HCT116 (cell line): ENCODE measurements around the gene TMEM44. TPM values are rescaled to one million over a fixed set of nuclear protein-coding genes. Genes with fewer than 3 reads are reported as not detected.

Experiments
- CEBPB ChIP-seq: IDR thresholded peaks from 2 replicates; pipeline ENCODE4 v1.6.1; 2012; ENCODE audit warnings: low read depth
- ELF1 ChIP-seq: IDR thresholded peaks from 2 replicates; pipeline ENCODE4 v1.6.1; 2012; ENCODE audit warnings: low read depth, borderline replicate concordance
- EZH2 ChIP-seq: fragments of 200-600 bp; sonication (generic); IDR thresholded peaks from 2 replicates; pipeline ENCODE4 v1.6.1; 2017; ENCODE audit warnings: antibody characterized with exemption, mixed run types
- POLR2A ChIP-seq: IDR thresholded peaks from 2 replicates; pipeline ENCODE4 v1.7.0; 2011; ENCODE audit warnings: borderline replicate concordance; ENCODE audit not compliant: insufficient read depth, insufficient read length; ENCODE audit errors: extremely low read depth
- RAD21 ChIP-seq: IDR thresholded peaks from 2 replicates; pipeline ENCODE4 v1.6.1; 2012; ENCODE audit warnings: low read depth, mild to moderate bottlenecking
- total RNA-seq: library from RNA; stranded (reverse); gene quantifications from one replicate; pipeline ENCODE4 v1.2.1, GENCODE V29; 2021; ENCODE audit not compliant: unreplicated experiment
- TF ChIP-seq, protein P1 (sequence below): IDR thresholded peaks from 2 replicates; pipeline ENCODE4 v1.6.1; 2011; ENCODE audit warnings: mild to moderate bottlenecking, low read length, moderate library complexity; ENCODE audit not compliant: insufficient replicate concordance; ENCODE audit errors: extremely low read depth
- TF ChIP-seq, protein P2 (sequence below): IDR thresholded peaks from 2 replicates; pipeline ENCODE4 v1.6.1; 2012; ENCODE audit warnings: low read depth

TMEM44 gene
- total RNA-seq, 1 experiment from 2014 or later = 30.3 TPM

DNA sequence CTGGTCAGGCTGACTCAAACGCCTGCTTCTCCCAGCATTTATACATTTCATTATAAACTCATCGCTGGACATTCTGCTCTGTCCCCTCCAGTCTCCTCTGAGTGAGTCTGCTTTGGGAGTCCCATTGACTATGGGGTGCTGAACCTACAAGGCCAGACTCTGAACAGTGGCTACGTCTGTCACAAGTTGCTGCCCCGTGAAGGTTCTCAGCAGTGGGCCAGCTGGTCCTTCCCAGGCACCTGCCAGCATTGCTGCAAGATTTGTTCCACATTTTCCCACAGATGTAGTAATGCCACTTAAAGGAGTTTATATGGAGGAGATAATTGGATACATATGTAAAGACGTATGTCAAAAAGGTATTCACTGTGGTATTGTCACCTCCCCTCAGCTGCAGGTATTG, 73.7 kb downstream of the TMEM44 start (continued):
- TF ChIP-seq, protein P1, sequence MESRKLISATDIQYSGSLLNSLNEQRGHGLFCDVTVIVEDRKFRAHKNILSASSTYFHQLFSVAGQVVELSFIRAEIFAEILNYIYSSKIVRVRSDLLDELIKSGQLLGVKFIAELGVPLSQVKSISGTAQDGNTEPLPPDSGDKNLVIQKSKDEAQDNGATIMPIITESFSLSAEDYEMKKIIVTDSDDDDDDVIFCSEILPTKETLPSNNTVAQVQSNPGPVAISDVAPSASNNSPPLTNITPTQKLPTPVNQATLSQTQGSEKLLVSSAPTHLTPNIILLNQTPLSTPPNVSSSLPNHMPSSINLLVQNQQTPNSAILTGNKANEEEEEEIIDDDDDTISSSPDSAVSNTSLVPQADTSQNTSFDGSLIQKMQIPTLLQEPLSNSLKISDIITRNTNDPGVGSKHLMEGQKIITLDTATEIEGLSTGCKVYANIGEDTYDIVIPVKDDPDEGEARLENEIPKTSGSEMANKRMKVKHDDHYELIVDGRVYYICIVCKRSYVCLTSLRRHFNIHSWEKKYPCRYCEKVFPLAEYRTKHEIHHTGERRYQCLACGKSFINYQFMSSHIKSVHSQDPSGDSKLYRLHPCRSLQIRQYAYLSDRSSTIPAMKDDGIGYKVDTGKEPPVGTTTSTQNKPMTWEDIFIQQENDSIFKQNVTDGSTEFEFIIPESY = no peak
- no peak for TF ChIP-seq CEBPB
- no peak for TF ChIP-seq ELF1
- TF ChIP-seq, protein P2, sequence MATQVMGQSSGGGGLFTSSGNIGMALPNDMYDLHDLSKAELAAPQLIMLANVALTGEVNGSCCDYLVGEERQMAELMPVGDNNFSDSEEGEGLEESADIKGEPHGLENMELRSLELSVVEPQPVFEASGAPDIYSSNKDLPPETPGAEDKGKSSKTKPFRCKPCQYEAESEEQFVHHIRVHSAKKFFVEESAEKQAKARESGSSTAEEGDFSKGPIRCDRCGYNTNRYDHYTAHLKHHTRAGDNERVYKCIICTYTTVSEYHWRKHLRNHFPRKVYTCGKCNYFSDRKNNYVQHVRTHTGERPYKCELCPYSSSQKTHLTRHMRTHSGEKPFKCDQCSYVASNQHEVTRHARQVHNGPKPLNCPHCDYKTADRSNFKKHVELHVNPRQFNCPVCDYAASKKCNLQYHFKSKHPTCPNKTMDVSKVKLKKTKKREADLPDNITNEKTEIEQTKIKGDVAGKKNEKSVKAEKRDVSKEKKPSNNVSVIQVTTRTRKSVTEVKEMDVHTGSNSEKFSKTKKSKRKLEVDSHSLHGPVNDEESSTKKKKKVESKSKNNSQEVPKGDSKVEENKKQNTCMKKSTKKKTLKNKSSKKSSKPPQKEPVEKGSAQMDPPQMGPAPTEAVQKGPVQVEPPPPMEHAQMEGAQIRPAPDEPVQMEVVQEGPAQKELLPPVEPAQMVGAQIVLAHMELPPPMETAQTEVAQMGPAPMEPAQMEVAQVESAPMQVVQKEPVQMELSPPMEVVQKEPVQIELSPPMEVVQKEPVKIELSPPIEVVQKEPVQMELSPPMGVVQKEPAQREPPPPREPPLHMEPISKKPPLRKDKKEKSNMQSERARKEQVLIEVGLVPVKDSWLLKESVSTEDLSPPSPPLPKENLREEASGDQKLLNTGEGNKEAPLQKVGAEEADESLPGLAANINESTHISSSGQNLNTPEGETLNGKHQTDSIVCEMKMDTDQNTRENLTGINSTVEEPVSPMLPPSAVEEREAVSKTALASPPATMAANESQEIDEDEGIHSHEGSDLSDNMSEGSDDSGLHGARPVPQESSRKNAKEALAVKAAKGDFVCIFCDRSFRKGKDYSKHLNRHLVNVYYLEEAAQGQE = no peak
- TF ChIP-seq EZH2 = no peak
- TF ChIP-seq POLR2A = no peak
- TF ChIP-seq RAD21 = no peak
